Thyroid gland (tissue), 4 donors: ENCODE results near the gene FAM124B. TPM values are rescaled to one million over a fixed set of nuclear protein-coding genes. Genes with fewer than 3 reads are reported as not detected.

Source experiments
- DNase-seq, 2 donors: peaks; one replicate each; pipeline ENCODE4 v3.0.0-alpha.2; 2019
- H3K27ac ChIP-seq, 3 donors: fragments of 200-600 bp; sonication (generic); 1 replicate in 2 of 3; 2 replicates in 1 of 3; pipeline ENCODE4 v1.5.1; 2016 to 2019; ENCODE audit warnings: mild to moderate bottlenecking in 1 of 3, moderate library complexity in 1 of 3
- H3K27me3 ChIP-seq: fragments of 200-600 bp; sonication (generic); one replicate; pipeline ENCODE4 v1.5.1; 2019
- H3K36me3 ChIP-seq, 2 donors: fragments of 200-600 bp; sonication (generic); one replicate each; pipeline ENCODE4 v1.5.1; 2016 to 2019
- H3K4me1 ChIP-seq, 2 donors: fragments of 200-600 bp; sonication (generic); one replicate each; pipeline ENCODE4 v1.5.1; 2017 to 2019
- H3K4me3 ChIP-seq, 3 donors: fragments of 200-600 bp; sonication (generic); replicated peaks in 1 of 3; 1 replicate in 2 of 3; 2 replicates in 1 of 3; pipeline ENCODE4 v1.5.1; 2016; ENCODE audit warnings: mild to moderate bottlenecking in 1 of 3
- H3K9me3 ChIP-seq: fragments of 200-600 bp; sonication (generic); one replicate; pipeline ENCODE4 v1.5.1; 2017
- CTCF ChIP-seq, 6 experiments: fragments of 200-600 bp in 3 of 6; fragments of 450-650 bp in 3 of 6; sonication (generic) in 3 of 6; IDR thresholded peaks; one replicate each; pipeline ENCODE4 v1.5.1; 2016 to 2019; ENCODE audit warnings: antibody characterized with exemption in 6 of 6, mild to moderate bottlenecking in 2 of 6, inconsistent platforms in 1 of 6, moderate library complexity in 1 of 6
- POLR2A ChIP-seq, 2 donors: fragments of 450-650 bp; IDR thresholded peaks; one replicate each; pipeline ENCODE4 v1.6.1; 2017; ENCODE audit warnings: antibody characterized with exemption in 2 of 2, mild to moderate bottlenecking in 2 of 2, moderate library complexity in 1 of 2
- WGBS, 2 donors: methylation state at CpG; one replicate each; pipeline ENCODE4 v1.1.5; 2017; 5-methylcytosine and 5-hydroxymethylcytosine counted together
- intact Hi-C: fragments of 100-400 bp; cut with DNase I; formaldehyde crosslinking; loops from one replicate; pipeline ENCODE4 v1.15.1; 2023
- total RNA-seq, 4 donors: library from RNA; depleted of rRNA; stranded (reverse); fragments of >200 nt; gene quantifications; one replicate each; pipeline ENCODE4 v1.2.3, GENCODE V29; 2016

The FAM124B gene
- total RNA-seq, 4 donors from 2014 or later: 0.88 to 2.7 (median 1.3) TPM

GRCh38 chr2:224408676-224409075 lies 6.8 kb upstream of the FAM124B start:
- no peaks in the 10 kb centered on the region for H3K4me1 ChIP-seq
- H3K9me3 ChIP-seq: no peaks in the 10 kb centered on the region
- TF ChIP-seq POLR2A (IDR thresholded peaks at IDR 0.05) (no peak), CTCF (IDR thresholded peaks at IDR 0.05) (no peak)
- no peak overlapping the region for H3K27ac ChIP-seq
- H3K36me3 ChIP-seq: no peaks in the 10 kb centered on the region
- no peak overlapping the region for H3K4me3 ChIP-seq
- no peaks in the 10 kb centered on the region for H3K27me3 ChIP-seq
- intact Hi-C loops: no loop called here
- DNase-seq: no peak
- WGBS, 2 donors: 72 to 84% methylated on average over 2 of the region's 2 CpGs

- intact Hi-C loops: no loop called here
- Histone ChIP-seq H3K4me3 (no peak overlapping the region), H3K4me1 (no peaks in the 10 kb centered on the region), H3K36me3 (no peaks in the 10 kb centered on the region), H3K27me3 (no peaks in the 10 kb centered on the region), H3K9me3 (no peaks in the 10 kb centered on the region), H3K27ac (no peak overlapping the region)
- 69 to 89% methylated on average over 5 of the region's 5 CpGs for WGBS, 2 donors
- no peak for TF ChIP-seq CTCF (IDR thresholded peaks at IDR 0.05)
- no peak for TF ChIP-seq POLR2A (IDR thresholded peaks at IDR 0.05)
- no peak for DNase-seq
Measured at GRCh38 chr2:224407241-224407701, 5.4 kb upstream of the FAM124B start.

- 65 to 89% methylated on average over 4 of the region's 4 CpGs for whole genome bisulfite sequencing, 2 donors
- TF ChIP-seq CTCF (IDR thresholded peaks at IDR 0.05) (no peak), POLR2A (IDR thresholded peaks at IDR 0.05) (no peak)
- H3K27me3 ChIP-seq: no peaks in the 10 kb centered on the region
- no peak overlapping the region for H3K27ac ChIP-seq
- no peaks in the 10 kb centered on the region for H3K4me1 ChIP-seq
- no peaks in the 10 kb centered on the region for H3K9me3 ChIP-seq
- no peak overlapping the region for H3K4me3 ChIP-seq
- intact Hi-C loops: no loop called here
- DNase-seq: no peak
- no peaks in the 10 kb centered on the region for H3K36me3 ChIP-seq
Measured at GRCh38 chr2:224405841-224406370, 4.0 kb upstream of the FAM124B start.

GRCh38 chr2:224405412-224405811 lies 3.5 kb upstream of the FAM124B start:
- WGBS, 2 donors: 79 to 82% methylated on average over 3 of the region's 3 CpGs

More at GRCh38 chr2:224405412-224405811, 3.5 kb upstream of the FAM124B start:
- no peaks in the 10 kb centered on the region for H3K4me1 ChIP-seq
- no peak overlapping the region for H3K27ac ChIP-seq
- intact Hi-C loops: no loop called here
- H3K27me3 ChIP-seq: no peaks in the 10 kb centered on the region
- no peaks in the 10 kb centered on the region for H3K9me3 ChIP-seq
- no peak for DNase-seq
- no peak overlapping the region for H3K4me3 ChIP-seq
- no peaks in the 10 kb centered on the region for H3K36me3 ChIP-seq
- TF ChIP-seq CTCF (IDR thresholded peaks at IDR 0.05) (no peak), POLR2A (IDR thresholded peaks at IDR 0.05) (no peak)
